SK-N-MC (cell line): ENCODE measurements around the gene CHI3L2.

Experiments used
- EZH2 ChIP-seq: fragments of 200-600 bp; sonication (generic); IDR thresholded peaks from one replicate; pipeline ENCODE4 v1.6.1; 2017; ENCODE audit warnings: antibody characterized with exemption
- POLR2AphosphoS5 ChIP-seq: IDR thresholded peaks from 2 replicates; pipeline ENCODE4 v1.6.1; 2012; ENCODE audit warnings: mild to moderate bottlenecking, low read depth, low read length, borderline replicate concordance

- no peak for TF ChIP-seq POLR2AphosphoS5
- no peak for TF ChIP-seq EZH2
Measured at GRCh38 chr1:111290104-111290503, 62.6 kb downstream of the CHI3L2 start.
